HK-2 (cell line): ENCODE results near the gene PHACTR1.

Source experiments
- DNase-seq: peaks from one replicate; pipeline ENCODE4 v3.0.0-alpha.2; 2018; ENCODE audit not compliant: unreplicated experiment

Gene PHACTR1

GRCh38 chr6:12951415-12951814 is 234.8 kb downstream of the PHACTR1 start:
- no peak for DNase-seq

- DNase-seq = no peak
Observed at GRCh38 chr6:12952318-12952717, 235.8 kb downstream of the PHACTR1 start.

- no peak for DNase-seq
Observed at GRCh38 chr6:12955956-12956355, 239.4 kb downstream of the PHACTR1 start.

- no peak for DNase-seq
Observed at GRCh38 chr6:12956991-12957320, 240.4 kb downstream of the PHACTR1 start.

- DNase-seq = peak; percentile 4
Observed at GRCh38 chr6:12957321-12958051, 240.9 kb downstream of the PHACTR1 start.

GRCh38 chr6:12958052-12958706 is 241.6 kb downstream of the PHACTR1 start:
- no peak for DNase-seq

- DNase-seq = no peak
Observed at GRCh38 chr6:12961761-12962160, 245.2 kb downstream of the PHACTR1 start.

- no peak for DNase-seq
Observed at GRCh38 chr6:12962529-12962928, 246.0 kb downstream of the PHACTR1 start.

DNA sequence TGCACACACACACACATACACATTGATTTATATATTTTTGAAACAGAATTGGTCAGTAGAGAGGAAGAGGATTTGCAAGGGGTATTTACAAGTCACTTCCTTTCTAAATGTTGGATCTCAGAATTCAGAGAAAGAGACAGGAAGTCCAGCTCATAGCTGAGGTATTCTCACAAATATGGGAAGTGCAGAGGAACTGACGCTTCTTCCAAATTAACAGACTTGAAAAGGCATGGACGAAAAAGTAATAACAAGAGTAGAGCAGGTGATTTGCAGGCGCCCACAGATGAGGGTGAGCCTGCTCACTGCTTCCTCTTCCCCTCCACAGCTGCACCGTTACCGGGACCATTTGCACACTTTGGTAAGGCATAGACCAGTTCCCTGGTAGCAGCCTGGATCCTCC is 246.4 kb downstream of the PHACTR1 start:
- no peak for DNase-seq

DNA sequence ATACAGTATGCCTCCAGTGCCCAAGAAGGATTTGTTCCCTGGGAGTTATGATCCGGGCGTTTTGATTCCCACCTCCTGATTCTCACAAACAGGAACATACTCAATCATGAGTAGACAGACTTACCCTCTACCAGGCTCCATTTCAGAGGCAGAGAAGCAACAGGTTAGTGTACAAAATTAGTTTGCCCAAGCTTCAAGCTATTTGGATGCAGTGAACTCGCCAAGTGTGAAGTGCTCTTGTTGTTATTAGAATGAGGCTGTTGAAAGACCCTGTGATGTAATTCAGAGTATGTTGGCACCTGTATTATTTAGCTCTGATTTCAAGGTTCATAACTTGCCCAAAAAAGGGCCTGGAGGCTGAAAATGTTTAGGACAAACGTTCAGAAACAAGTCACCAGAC is 247.0 kb downstream of the PHACTR1 start:
- DNase-seq = no peak

DNA sequence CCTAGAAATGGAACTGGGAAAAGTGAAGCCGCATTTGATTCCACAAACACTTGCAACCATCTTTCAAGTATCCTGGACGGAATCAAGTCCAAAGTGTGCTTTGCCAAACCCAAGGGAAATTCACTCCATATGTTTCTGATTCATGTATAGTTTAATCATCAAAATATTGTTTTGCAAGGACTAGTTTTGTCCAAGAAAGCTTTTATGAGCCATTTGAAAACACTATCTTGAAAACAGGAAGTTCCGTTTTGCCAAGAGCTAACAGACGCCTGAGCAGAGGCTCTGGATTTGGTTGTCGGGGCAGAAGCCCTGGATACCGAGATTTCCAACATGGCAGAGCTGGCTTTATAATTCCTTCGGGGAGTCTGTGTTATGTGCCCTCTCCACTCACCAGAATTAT is 251.1 kb downstream of the PHACTR1 start:
- DNase-seq = no peak

DNA sequence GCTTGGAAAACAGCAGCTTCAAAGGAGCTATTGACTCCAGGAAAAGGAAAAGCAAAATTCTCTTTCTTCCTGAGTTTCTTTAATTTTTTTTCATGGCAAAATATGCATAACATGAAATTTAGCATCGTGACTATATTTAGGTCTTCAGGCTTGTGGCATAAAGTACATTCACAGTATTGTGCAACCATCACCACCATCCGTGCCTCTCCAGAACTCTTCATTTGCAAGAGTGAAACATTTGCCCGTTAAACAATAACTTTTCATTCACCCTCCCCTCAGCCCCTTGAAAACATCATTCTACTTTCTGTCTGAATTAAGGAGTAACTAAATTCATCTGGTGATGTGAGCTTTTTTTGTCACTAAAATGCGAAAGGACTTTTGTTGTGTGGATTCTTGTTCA is 251.7 kb downstream of the PHACTR1 start:
- no peak for DNase-seq

DNA sequence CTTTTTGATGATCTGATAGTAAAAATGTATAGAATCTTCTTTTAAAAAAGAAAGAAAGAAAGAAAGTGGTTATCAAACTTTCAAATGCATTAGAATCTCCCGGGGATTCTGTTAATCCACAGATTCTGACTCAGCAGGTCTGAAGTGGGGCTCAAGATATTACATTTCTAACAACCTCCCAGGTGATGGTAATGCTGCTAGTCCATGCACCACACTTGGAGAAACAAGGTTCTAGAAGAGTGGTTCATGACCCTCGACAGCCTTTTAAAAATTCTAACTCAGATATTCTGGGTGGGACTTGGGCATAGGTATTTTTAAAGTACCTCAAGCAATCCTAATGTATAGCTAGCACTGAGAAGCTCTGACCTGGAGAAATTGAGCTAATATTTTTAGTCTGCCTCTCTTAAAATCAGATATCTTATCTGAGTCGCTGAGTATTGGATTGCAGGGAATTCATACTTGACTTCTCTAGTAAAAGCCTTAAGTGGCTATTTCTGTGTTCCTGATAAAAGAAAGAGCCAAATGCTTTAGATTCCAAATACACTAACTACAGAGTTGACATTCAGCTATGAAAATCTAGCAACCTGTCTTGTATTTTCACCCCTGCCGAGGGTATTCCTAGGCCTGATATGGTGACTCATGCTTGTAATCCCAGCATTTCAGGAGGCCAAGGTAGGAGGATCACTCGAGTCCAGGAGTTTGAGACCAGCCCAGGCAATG is 252.4 kb downstream of the PHACTR1 start:
- no peak for DNase-seq

GRCh38 chr6:12969966-12970365 is 253.4 kb downstream of the PHACTR1 start:
- no peak for DNase-seq

- no peak for DNase-seq
Observed at GRCh38 chr6:12973386-12973785, 256.8 kb downstream of the PHACTR1 start.

GRCh38 chr6:12974551-12974950 is 258.0 kb downstream of the PHACTR1 start:
- no peak for DNase-seq

GRCh38 chr6:12976366-12976765 is 259.8 kb downstream of the PHACTR1 start:
- DNase-seq = no peak

- no peak for DNase-seq
Observed at GRCh38 chr6:12977206-12977605, 260.6 kb downstream of the PHACTR1 start.

- no peak for DNase-seq
Observed at GRCh38 chr6:12977806-12978205, 261.2 kb downstream of the PHACTR1 start.

DNA sequence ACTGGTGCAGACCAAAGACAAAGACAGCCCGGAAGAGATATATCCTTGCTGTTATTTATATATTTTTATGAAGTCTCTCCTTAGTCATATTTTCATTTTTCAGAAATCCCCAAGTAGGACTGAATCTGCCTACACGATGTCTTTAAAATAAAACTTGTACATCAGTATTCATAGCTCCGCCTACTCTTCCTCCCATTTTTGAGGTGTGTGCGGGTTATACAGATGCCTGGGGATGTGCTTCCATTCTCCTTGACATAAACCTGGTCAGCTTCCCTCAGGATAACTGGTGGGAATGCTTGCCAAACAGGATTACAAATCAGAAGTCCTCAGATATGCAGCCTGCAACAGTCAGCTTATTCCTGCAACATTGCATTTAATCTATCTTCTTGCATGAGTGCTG is 264.2 kb downstream of the PHACTR1 start:
- DNase-seq = no peak

GRCh38 chr6:12984776-12985175 is 268.2 kb downstream of the PHACTR1 start:
- no peak for DNase-seq

GRCh38 chr6:12987783-12988182 is 271.2 kb downstream of the PHACTR1 start:
- DNase-seq = no peak

- DNase-seq = no peak
Observed at GRCh38 chr6:12990162-12990561, 273.6 kb downstream of the PHACTR1 start.
